Vagina (tissue), 2 donors: ENCODE results near the gene GSTM2.

Experiments
- CTCF ChIP-seq, 3 experiments: fragments of 450-650 bp in 2 of 3; fragments of 200-600 bp in 1 of 3; sonication (generic) in 1 of 3; IDR thresholded peaks; one replicate each; pipeline ENCODE4 v1.5.1; 2017 to 2019; ENCODE audit warnings: antibody characterized with exemption in 3 of 3, mild to moderate bottlenecking in 2 of 3, moderate library complexity in 2 of 3
- POLR2A ChIP-seq, 2 donors: fragments of 450-650 bp; IDR thresholded peaks; one replicate each; pipeline ENCODE4 v1.6.1; 2017; ENCODE audit warnings: antibody characterized with exemption in 2 of 2, mild to moderate bottlenecking in 2 of 2, moderate library complexity in 2 of 2
- POLR2AphosphoS5 ChIP-seq, 2 donors: sonication (generic); formaldehyde crosslinking; IDR thresholded peaks; one replicate each; pipeline ENCODE4 v1.9.0; 2017; ENCODE audit warnings: antibody characterized with exemption in 2 of 2, mild to moderate bottlenecking in 2 of 2, low read depth in 1 of 2; ENCODE audit not compliant: insufficient read depth in 1 of 2

- TF ChIP-seq CTCF (IDR thresholded peaks at IDR 0.05) = peak in 1 of 3 experiments; percentile 26
- no peak for TF ChIP-seq POLR2AphosphoS5 (IDR thresholded peaks at IDR 0.05; ENCODE audit: insufficient read depth in 1 of 2, low read depth in 1 of 2)
- no peak for TF ChIP-seq POLR2A (IDR thresholded peaks at IDR 0.05)
Observed at GRCh38 chr1:109630081-109630897, 37.6 kb upstream of the GSTM2 start.
